ENCODE results near the gene MYO18B. TPM values are rescaled to one million over a fixed set of nuclear protein-coding genes. Genes with fewer than 3 reads are reported as not detected.

Gene MYO18B
- total and polyA plus RNA-seq, 2 of the 4 experiments (the other 2 are of a cell fraction), result under 0.01 TPM; not detected in 1

GRCh38 chr22:25763239-25763777 is 21.3 kb downstream of the MYO18B start:
- Histone ChIP-seq H3K27ac (ENCODE audit: insufficient read depth, low read length) (no peak overlapping the region), H2BK20ac (ENCODE audit: low read depth, low read length) (no peak overlapping the region), H3K9me3 (ENCODE audit: control insufficient read depth, insufficient read depth, low read length) (peaks cover 12% of the 10 kb centered on the region), H2AK9ac (replicated peaks; ENCODE audit: low read depth, low read length, poor library complexity) (no peak overlapping the region), H2AK5ac (ENCODE audit: low read depth, low read length) (no peak overlapping the region), H3K36me3 (ENCODE audit: control insufficient read depth, insufficient read depth, low read length) (no peaks in the 10 kb centered on the region), H4K91ac (ENCODE audit: insufficient read depth, low read depth, low read length) (no peak overlapping the region), H3K4me2 (ENCODE audit: low read depth, low read length) (no peak overlapping the region), H3K9me1 (ENCODE audit: insufficient read depth, low read length) (0 out of 2 replicates have a peak, but pooled peaks cover 5% of the 10 kb centered on the region), H3K14ac (replicated peaks; ENCODE audit: low read depth, low read length) (no peak overlapping the region), H3K4ac (ENCODE audit: low read depth, low read length) (no peak overlapping the region), H3K4me1 (ENCODE audit: control insufficient read depth, insufficient read depth, low read length) (no peaks in the 10 kb centered on the region), H3K18ac (ENCODE audit: low read depth, low read length) (no peak overlapping the region), H4K20me1 (ENCODE audit: insufficient read depth, low read length) (no peaks in the 10 kb centered on the region), H2BK5ac (ENCODE audit: low read depth, low read length, poor library complexity, severe bottlenecking) (no peak overlapping the region), H2BK120ac (ENCODE audit: low read depth, low read length) (no peak overlapping the region), H3K4me3 (ENCODE audit: insufficient read depth, low read depth, low read length) (no peak overlapping the region), H2BK15ac (ENCODE audit: low read depth, low read length) (no peak overlapping the region), H4K5ac (ENCODE audit: low read depth, low read length) (no peak overlapping the region), H3K27me3 (ENCODE audit: control insufficient read depth, insufficient read depth, low read length) (no peaks in the 10 kb centered on the region), H3K56ac (ENCODE audit: extremely low read depth, insufficient read depth, low read length) (no peak overlapping the region), H3K23ac (ENCODE audit: low read depth, low read length) (no peak overlapping the region), H3K9ac (ENCODE audit: low read depth, low read length) (no peak overlapping the region), H3K79me1 (ENCODE audit: low read depth in 1 of 2, low read length in 2 of 2) (no peaks in the 10 kb centered on the region), H4K8ac (ENCODE audit: low read depth in 2 of 2, low read length in 2 of 2) (no peak overlapping the region), H2AFZ (replicated peaks; ENCODE audit: low read length, poor library complexity) (no peak overlapping the region)
- TF ChIP-seq MAZ (IDR thresholded peaks at IDR 0.05; ENCODE audit: borderline replicate concordance, low read depth, low read length) (no peak), CEBPB (IDR thresholded peaks at IDR 0.05; ENCODE audit: low read depth, low read length) (no peak), RAD21 (IDR thresholded peaks at IDR 0.05; ENCODE audit: low read length) (no peak), ELK1 (IDR thresholded peaks at IDR 0.05; ENCODE audit: borderline replicate concordance, low read depth, low read length) (no peak), NFE2L2 (IDR thresholded peaks at IDR 0.05; ENCODE audit: low read depth, low read length) (no peak), BHLHE40 (IDR thresholded peaks at IDR 0.05; ENCODE audit: low read depth, low read length) (no peak), RFX5 (IDR thresholded peaks at IDR 0.05; ENCODE audit: low read depth, low read length) (no peak), CTCF (conservative IDR thresholded peaks at IDR 0.05; ENCODE audit: low read depth, low read length) (no peak), USF2 (IDR thresholded peaks at IDR 0.05; ENCODE audit: low read depth, low read length) (no peak), MAFK (IDR thresholded peaks at IDR 0.05; ENCODE audit: low read depth, low read length) (no peak), POLR2A (IDR thresholded peaks at IDR 0.05; ENCODE audit: low read depth, low read length) (no peak), CHD1 (IDR thresholded peaks at IDR 0.05; ENCODE audit: low read depth, low read length) (no peak), FOS (IDR thresholded peaks at IDR 0.05; ENCODE audit: low read depth, low read length) (no peak), RCOR1 (IDR thresholded peaks at IDR 0.05; ENCODE audit: insufficient replicate concordance, low read length) (no peak), SMC3 (IDR thresholded peaks at IDR 0.05; ENCODE audit: low read depth, low read length) (no peak), MXI1 (IDR thresholded peaks at IDR 0.05; ENCODE audit: borderline replicate concordance, low read depth, low read length) (no peak)
- ChIA-PET CTCF (interaction anchor here (0.9 kb wide), 1 partner anchor 9 kb away, joined by 6 read pairs; no protein-coding TSS in a partner anchor), POLR2A (ENCODE audit: unreplicated experiment) (no interaction called here)
- ATAC-seq (ENCODE audit: low read depth), result no peak
- DNase-seq, result no peak
- dilution Hi-C loops (cut with HindIII; ENCODE audit: low sequenced_read_pairs, unreplicated experiment) (no loop called here), intact Hi-C loops (cut with micrococcal nuclease) (no loop called here), in situ Hi-C loops (cut with MboI; ENCODE audit: low sequenced_read_pairs) (no loop called here)
- no TSS peak for BruUV-seq (replicated peaks)
- 52% methylated on average over 3 of the region's 7 CpGs; no CpG with 5 or more reads in 1 of the 2 experiments for WGBS, 2 experiments (ENCODE audit: extremely low coverage in 2 of 2, insufficient read length in 1 of 2)
